Measurements from ENCODE around the gene TECPR2.

DNA sequence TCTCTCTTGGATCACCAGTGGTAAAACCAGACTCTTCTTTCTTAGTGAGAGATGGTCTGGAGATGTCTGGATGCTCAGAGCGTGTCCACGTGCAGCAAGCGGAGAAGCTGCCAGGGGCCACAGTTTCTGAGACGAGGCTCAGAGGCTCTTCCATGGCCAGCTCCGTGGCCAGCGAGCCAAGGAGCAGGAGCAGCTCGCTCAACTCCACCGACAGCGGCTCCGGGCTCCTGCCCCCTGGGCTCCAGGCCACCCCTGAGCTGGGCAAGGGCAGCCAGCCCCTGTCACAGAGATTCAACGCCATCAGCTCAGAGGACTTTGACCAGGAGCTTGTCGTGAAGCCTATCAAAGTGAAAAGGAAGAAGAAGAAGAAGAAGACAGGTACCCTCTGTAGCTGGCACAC, 69.0 kb downstream of the TECPR2 start:
- TF ChIP-seq POLR2A (IDR thresholded peaks at IDR 0.05; ENCODE audit: low read depth, low read length) (no peak), POLR2AphosphoS5 (IDR thresholded peaks at IDR 0.05; ENCODE audit: low read depth, low read length) (no peak)

Data from GM12892 (cell line).